Stimulated activated naive CD4-positive, alpha-beta T cell (primary cell): ENCODE measurements around the gene GLUL.

Source experiments
- DNase-seq, 6 experiments: peaks; one replicate each; lab custom pipeline; 2025; lab: John Stamatoyannopoulos, UW

GLUL gene

GRCh38 chr1:182391362-182392049 is at the start of gene GLUL:
TSS of gene GLUL (minus strand) at chr1:182391790. CDS start at chr1:182388737, 3,053 bp downstream.
- DNase-seq, result peak; percentile 40 to 79 (median 56)

GRCh38 chr1:182438326-182438725 is 46.7 kb upstream of the GLUL start:
- no peak for DNase-seq

- DNase-seq, result no peak
These were observed 42.0 kb upstream of the GLUL start for GRCh38 chr1:182433580-182433979.

GRCh38 chr1:182431278-182431677 is 39.7 kb upstream of the GLUL start:
- DNase-seq, result no peak

GRCh38 chr1:182430263-182431068 is 38.9 kb upstream of the GLUL start:
- DNase-seq, result peak in 3 of 6 experiments; percentile 1 to 41 (median 9)

- DNase-seq, result no peak
These were observed 36.5 kb upstream of the GLUL start for GRCh38 chr1:182428043-182428442.

GRCh38 chr1:182426442-182427430 is 35.1 kb upstream of the GLUL start:
- DNase-seq, result no peak

- DNase-seq, result no peak
These were observed 24.2 kb upstream of the GLUL start for GRCh38 chr1:182415789-182416188.

GRCh38 chr1:182413969-182414368 is 22.4 kb upstream of the GLUL start:
- DNase-seq, result no peak

- DNase-seq, result no peak
These were observed 21.9 kb upstream of the GLUL start for GRCh38 chr1:182413486-182413885.

- DNase-seq, result no peak
These were observed 19.2 kb upstream of the GLUL start for GRCh38 chr1:182410620-182411273.

GRCh38 chr1:182410138-182410537 is 18.5 kb upstream of the GLUL start:
- DNase-seq, result no peak

- DNase-seq, result no peak
These were observed 17.0 kb upstream of the GLUL start for GRCh38 chr1:182408435-182409075.

GRCh38 chr1:182407724-182408123 is 16.1 kb upstream of the GLUL start:
- DNase-seq, result no peak

- DNase-seq, result no peak
These were observed 14.4 kb upstream of the GLUL start for GRCh38 chr1:182406012-182406411.

- no peak for DNase-seq
These were observed 14.0 kb upstream of the GLUL start for GRCh38 chr1:182405578-182405977.

GRCh38 chr1:182404781-182405180 is 13.2 kb upstream of the GLUL start:
- no peak for DNase-seq

- no peak for DNase-seq
These were observed 9.0 kb upstream of the GLUL start, which contains the start of gene TEDDM1 for GRCh38 chr1:182400567-182400966. TSS of gene TEDDM1 (minus strand) at chr1:182400667. CDS start at chr1:182400485, 182 bp downstream.

- DNase-seq, result no peak
These were observed 6.2 kb upstream of the GLUL start for GRCh38 chr1:182397653-182398393.

GRCh38 chr1:182395906-182396305 is 4.3 kb upstream of the GLUL start:
- no peak for DNase-seq
